Skin of body (tissue), 2 donors: Measurements from ENCODE around the gene PTPRF. TPM values are rescaled to one million over a fixed set of nuclear protein-coding genes. Genes with fewer than 3 reads are reported as not detected.

Experiments used
- DNase-seq: peaks from one replicate; lab custom pipeline; 2025; lab: John Stamatoyannopoulos, UW
- total RNA-seq: library from RNA; depleted of rRNA; stranded (reverse); fragments of >200 nt; gene quantifications from one replicate; pipeline ENCODE4 v1.2.3, GENCODE V29; 2014

PTPRF gene
- total RNA-seq, 1 donor from 2014 or later = 79.3 TPM

- no peak for DNase-seq
Observed at GRCh38 chr1:43605157-43605556, 74.5 kb downstream of the PTPRF start.

GRCh38 chr1:43605766-43606165 is 75.1 kb downstream of the PTPRF start:
- DNase-seq = no peak

GRCh38 chr1:43606624-43607023 is 75.9 kb downstream of the PTPRF start:
- DNase-seq = no peak

- no peak for DNase-seq
Observed at GRCh38 chr1:43608827-43609226, 78.1 kb downstream of the PTPRF start.

- DNase-seq = no peak
Observed at GRCh38 chr1:43610339-43610738, 79.7 kb downstream of the PTPRF start.

- no peak for DNase-seq
Observed at GRCh38 chr1:43611950-43612349, 81.3 kb downstream of the PTPRF start.

GRCh38 chr1:43612406-43612805 is 81.7 kb downstream of the PTPRF start:
- no peak for DNase-seq

- no peak for DNase-seq
Observed at GRCh38 chr1:43613075-43613942, 82.6 kb downstream of the PTPRF start.

GRCh38 chr1:43614211-43614610 is 83.5 kb downstream of the PTPRF start:
- no peak for DNase-seq

GRCh38 chr1:43614891-43615290 is 84.2 kb downstream of the PTPRF start:
- DNase-seq = no peak

GRCh38 chr1:43616383-43616782 is 85.7 kb downstream of the PTPRF start:
- no peak for DNase-seq

- no peak for DNase-seq
Observed at GRCh38 chr1:43617011-43617410, 86.3 kb downstream of the PTPRF start.

- DNase-seq = no peak
Observed at GRCh38 chr1:43617668-43618067, 87.0 kb downstream of the PTPRF start.

GRCh38 chr1:43618521-43619313 is 88.0 kb downstream of the PTPRF start:
- DNase-seq = no peak

GRCh38 chr1:43619314-43619790 is 88.7 kb downstream of the PTPRF start:
- no peak for DNase-seq

- no peak for DNase-seq
Observed at GRCh38 chr1:43619996-43620920, 89.6 kb downstream of the PTPRF start.

- no peak for DNase-seq
Observed at GRCh38 chr1:43620956-43621355, 90.3 kb downstream of the PTPRF start.

- no peak for DNase-seq
Observed at GRCh38 chr1:43621386-43621785, 90.7 kb downstream of the PTPRF start.

- DNase-seq = no peak
Observed at GRCh38 chr1:43621861-43622260, 91.2 kb downstream of the PTPRF start.

- no peak for DNase-seq
Observed at GRCh38 chr1:43622471-43622870, 91.8 kb downstream of the PTPRF start.
